Measurements from ENCODE around the gene RERG.

The RERG gene

GRCh38 chr12:15192720-15193119, 28.5 kb downstream of the RERG start:
- in situ Hi-C loops (cut with MboI; ENCODE audit: low sequenced_read_pairs): no loop called here

GRCh38 chr12:15188127-15188526, 33.1 kb downstream of the RERG start:
- in situ Hi-C loops (cut with MboI; ENCODE audit: low sequenced_read_pairs): no loop called here

GRCh38 chr12:15186597-15186996, 34.6 kb downstream of the RERG start:
- in situ Hi-C loops (cut with MboI; ENCODE audit: low sequenced_read_pairs): no loop called here

- in situ Hi-C loops (cut with MboI; ENCODE audit: low sequenced_read_pairs): no loop called here
Observed at GRCh38 chr12:15184484-15184883, 36.7 kb downstream of the RERG start.

- in situ Hi-C loops (cut with MboI; ENCODE audit: low sequenced_read_pairs): no loop called here
Observed at GRCh38 chr12:15183821-15184220, 37.4 kb downstream of the RERG start.

GRCh38 chr12:15181017-15181683, 40.1 kb downstream of the RERG start:
- in situ Hi-C loops (cut with MboI; ENCODE audit: low sequenced_read_pairs): no loop called here

GRCh38 chr12:15180325-15180724, 40.9 kb downstream of the RERG start:
- in situ Hi-C loops (cut with MboI; ENCODE audit: low sequenced_read_pairs): no loop called here

GRCh38 chr12:15179672-15180071, 41.5 kb downstream of the RERG start:
- in situ Hi-C loops (cut with MboI; ENCODE audit: low sequenced_read_pairs): no loop called here

GRCh38 chr12:15173142-15173541, 48.1 kb downstream of the RERG start:
- in situ Hi-C loops (cut with MboI; ENCODE audit: low sequenced_read_pairs): no loop called here

GRCh38 chr12:15172060-15172822, 49.0 kb downstream of the RERG start:
- in situ Hi-C loops (cut with MboI; ENCODE audit: low sequenced_read_pairs): no loop called here

- in situ Hi-C loops (cut with MboI; ENCODE audit: low sequenced_read_pairs): no loop called here
Observed at GRCh38 chr12:15171012-15171655, 50.1 kb downstream of the RERG start.

- in situ Hi-C loops (cut with MboI; ENCODE audit: low sequenced_read_pairs): no loop called here
Observed at GRCh38 chr12:15168026-15168678, 53.1 kb downstream of the RERG start.

- in situ Hi-C loops (cut with MboI; ENCODE audit: low sequenced_read_pairs): no loop called here
Observed at GRCh38 chr12:15165012-15165659, 56.1 kb downstream of the RERG start.

- in situ Hi-C loops (cut with MboI; ENCODE audit: low sequenced_read_pairs): no loop called here
Observed at GRCh38 chr12:15163030-15163976, 57.9 kb downstream of the RERG start.

GRCh38 chr12:15158083-15158482, 63.1 kb downstream of the RERG start:
- in situ Hi-C loops (cut with MboI; ENCODE audit: low sequenced_read_pairs): no loop called here

- in situ Hi-C loops (cut with MboI; ENCODE audit: low sequenced_read_pairs): no loop called here
Observed at GRCh38 chr12:15157269-15157671, 63.9 kb downstream of the RERG start.

- in situ Hi-C loops (cut with MboI; ENCODE audit: low sequenced_read_pairs): no loop called here
Observed at GRCh38 chr12:15155271-15155670, 65.9 kb downstream of the RERG start.

- in situ Hi-C loops (cut with MboI; ENCODE audit: low sequenced_read_pairs): no loop called here
Observed at GRCh38 chr12:15154103-15154502, 67.1 kb downstream of the RERG start.

- in situ Hi-C loops (cut with MboI; ENCODE audit: low sequenced_read_pairs): no loop called here
Observed at GRCh38 chr12:15152868-15153267, 68.3 kb downstream of the RERG start.

GRCh38 chr12:15152456-15152855, 68.8 kb downstream of the RERG start:
- in situ Hi-C loops (cut with MboI; ENCODE audit: low sequenced_read_pairs): no loop called here

All from hTERT RPE-1 (cell line).